Measurements from ENCODE around the gene DSCAML1.

DSCAML1 gene

DNA sequence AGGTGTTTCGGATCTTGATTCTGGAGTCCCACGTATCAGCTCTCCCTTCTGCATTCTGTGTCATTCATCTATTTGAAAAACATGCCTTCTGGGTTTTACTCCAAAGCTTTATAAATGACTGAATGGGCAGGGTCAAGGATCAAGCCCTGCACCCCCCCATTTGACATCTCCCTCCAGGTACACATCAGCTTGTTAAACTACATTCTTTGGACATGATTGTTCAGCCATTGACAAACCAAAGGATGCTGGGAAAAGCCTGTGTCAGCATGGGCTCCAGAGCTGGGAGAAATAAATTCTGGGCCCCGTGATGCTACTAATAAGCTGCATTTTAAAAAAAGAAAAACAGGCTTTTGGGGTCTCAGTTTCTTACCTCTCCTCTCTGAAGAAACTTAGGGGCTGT lies 103.7 kb downstream of the DSCAML1 start:
- H2BK12ac ChIP-seq (ENCODE audit: low read length): no peak overlapping the region
- no peaks in the 10 kb centered on the region for H3K36me3 ChIP-seq (replicated peaks in 1 of 2; ENCODE audit: control insufficient read depth in 2 of 2, insufficient read depth in 2 of 2, low read length in 2 of 2)
- H3K4me2 ChIP-seq (ENCODE audit: insufficient read depth, low read length, poor library complexity, severe bottlenecking): no peak overlapping the region
- no peak overlapping the region for H4K91ac ChIP-seq (ENCODE audit: low read depth, low read length, poor library complexity)
- H2BK15ac ChIP-seq (ENCODE audit: low read length): no peak overlapping the region
- WGBS, 2 donors (ENCODE audit: extremely low coverage in 2 of 2, insufficient read length in 2 of 2, insufficient replicate concordance in 1 of 2): no CpG with 5 or more reads among the region's 3 CpGs
- H3K79me1 ChIP-seq (ENCODE audit: low read depth, low read length): no peaks in the 10 kb centered on the region
- no peak overlapping the region for H2AK5ac ChIP-seq (ENCODE audit: low read depth, low read length)
- no peak overlapping the region for H3K18ac ChIP-seq (ENCODE audit: low read length)
- DNase-seq (ENCODE audit: low spot score): no peak
- no peak overlapping the region for H2BK5ac ChIP-seq (ENCODE audit: low read length)
- H3K9ac ChIP-seq (ENCODE audit: low read depth, low read length, poor library complexity): no peak overlapping the region
- H3K14ac ChIP-seq (ENCODE audit: low read length): no peak overlapping the region
- no peak overlapping the region for H2AFZ ChIP-seq (ENCODE audit: low read length)
- peaks cover 0 to 36% (median 0%) of the 10 kb centered on the region in 3 experiments for H3K27me3 ChIP-seq (ENCODE audit: control insufficient read depth in 3 of 3, insufficient read depth in 3 of 3, low read depth in 1 of 3, low read length in 3 of 3)
- peaks cover 0 to 26% of the 10 kb centered on the region in 2 donors for H3K4me1 ChIP-seq (ENCODE audit: control insufficient read depth in 2 of 2, insufficient read depth in 1 of 2, low read depth in 1 of 2, low read length in 2 of 2)
- no peak overlapping the region for H4K8ac ChIP-seq (ENCODE audit: low read depth, low read length)
- H2BK120ac ChIP-seq (ENCODE audit: low read depth, low read length): no peak overlapping the region
- H3K23ac ChIP-seq (ENCODE audit: low read depth, low read length, poor library complexity): no peak overlapping the region
- H3K9me3 ChIP-seq (replicated peaks in 1 of 2; ENCODE audit: control insufficient read depth in 2 of 2, insufficient read depth in 1 of 2, low read depth in 1 of 2, low read length in 2 of 2): no peaks in the 10 kb centered on the region
- H3K27ac ChIP-seq (replicated peaks; ENCODE audit: low read length): no peak overlapping the region
- no peak overlapping the region for H3K4ac ChIP-seq (ENCODE audit: low read length)
- H3K4me3 ChIP-seq (ENCODE audit: low read length in 2 of 2): no peak overlapping the region

DNA sequence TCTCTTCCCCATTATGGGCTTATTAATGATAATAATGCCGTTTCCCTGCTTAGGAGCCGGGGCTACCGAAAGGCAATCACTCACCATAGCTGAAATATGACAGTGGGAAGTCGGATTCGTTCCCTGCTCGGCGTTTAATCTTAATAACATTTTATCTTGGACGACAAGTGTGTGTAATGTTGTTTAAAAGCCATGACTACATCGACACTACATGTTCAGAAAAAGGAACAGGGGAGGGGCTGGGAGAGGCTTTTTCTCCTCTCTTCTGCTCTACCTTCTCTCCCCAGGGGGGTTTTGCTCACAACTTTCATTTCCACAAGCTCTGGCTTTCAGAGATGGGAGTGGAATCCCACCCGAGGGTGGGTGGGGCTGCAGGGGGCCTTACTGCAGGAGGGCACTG lies 105.5 kb downstream of the DSCAML1 start:
- no peak overlapping the region for H4K91ac ChIP-seq (ENCODE audit: low read depth, low read length, poor library complexity)
- H3K79me1 ChIP-seq (ENCODE audit: low read depth, low read length): no peaks in the 10 kb centered on the region
- no peak overlapping the region for H2AK5ac ChIP-seq (ENCODE audit: low read depth, low read length)
- H3K18ac ChIP-seq (ENCODE audit: low read length): no peak overlapping the region
- H4K8ac ChIP-seq (ENCODE audit: low read depth, low read length): no peak overlapping the region
- H3K9me3 ChIP-seq (replicated peaks in 1 of 2; ENCODE audit: control insufficient read depth in 2 of 2, insufficient read depth in 1 of 2, low read depth in 1 of 2, low read length in 2 of 2): no peaks in the 10 kb centered on the region
- H3K14ac ChIP-seq (ENCODE audit: low read length): no peak overlapping the region
- H3K27ac ChIP-seq (replicated peaks; ENCODE audit: low read length): no peak overlapping the region
- peaks cover 0 to 43% (median 0%) of the 10 kb centered on the region in 3 experiments for H3K27me3 ChIP-seq (ENCODE audit: control insufficient read depth in 3 of 3, insufficient read depth in 3 of 3, low read depth in 1 of 3, low read length in 3 of 3)
- no peak overlapping the region for H3K4me2 ChIP-seq (ENCODE audit: insufficient read depth, low read length, poor library complexity, severe bottlenecking)
- H3K4me3 ChIP-seq (ENCODE audit: low read length in 2 of 2): no peak overlapping the region
- H3K36me3 ChIP-seq (replicated peaks in 1 of 2; ENCODE audit: control insufficient read depth in 2 of 2, insufficient read depth in 2 of 2, low read length in 2 of 2): no peaks in the 10 kb centered on the region
- H2BK12ac ChIP-seq (ENCODE audit: low read length): no peak overlapping the region
- no peak overlapping the region for H2BK15ac ChIP-seq (ENCODE audit: low read length)
- H3K4ac ChIP-seq (ENCODE audit: low read length): no peak overlapping the region
- H3K23ac ChIP-seq (ENCODE audit: low read depth, low read length, poor library complexity): no peak overlapping the region
- no CpG with 5 or more reads among the region's 10 CpGs for WGBS, 2 donors (ENCODE audit: extremely low coverage in 2 of 2, insufficient read length in 2 of 2, insufficient replicate concordance in 1 of 2)
- no peak for DNase-seq (ENCODE audit: low spot score)
- H2BK5ac ChIP-seq (ENCODE audit: low read length): no peak overlapping the region
- H2BK120ac ChIP-seq (ENCODE audit: low read depth, low read length): no peak overlapping the region
- H3K9ac ChIP-seq (ENCODE audit: low read depth, low read length, poor library complexity): no peak overlapping the region
- no peak overlapping the region for H2AFZ ChIP-seq (ENCODE audit: low read length)
- peaks cover 0 to 21% of the 10 kb centered on the region in 2 donors for H3K4me1 ChIP-seq (ENCODE audit: control insufficient read depth in 2 of 2, insufficient read depth in 1 of 2, low read depth in 1 of 2, low read length in 2 of 2)

DNA sequence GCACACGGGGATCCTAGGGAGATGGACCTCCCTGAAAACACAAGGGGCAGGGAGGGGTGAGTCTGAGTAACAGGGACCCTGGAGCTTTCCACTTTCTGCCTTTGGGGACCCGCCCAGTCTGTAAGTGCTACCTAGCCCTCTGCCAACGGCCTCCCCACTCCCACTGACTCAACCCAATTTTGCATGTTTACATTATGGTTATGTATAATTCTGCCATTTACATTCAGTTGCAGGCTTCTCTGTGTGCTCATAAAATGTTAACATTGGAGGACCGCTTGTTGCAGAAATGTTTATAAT lies 105.8 kb downstream of the DSCAML1 start:
- Histone ChIP-seq H3K36me3 (replicated peaks in 1 of 2; ENCODE audit: control insufficient read depth in 2 of 2, insufficient read depth in 2 of 2, low read length in 2 of 2) (no peaks in the 10 kb centered on the region), H4K91ac (ENCODE audit: low read depth, low read length, poor library complexity) (peak overlapping the region; percentile 30), H2BK5ac (ENCODE audit: low read length) (no peak overlapping the region), H3K4me3 (ENCODE audit: low read length in 2 of 2) (no peak overlapping the region), H3K18ac (ENCODE audit: low read length) (no peak overlapping the region), H3K79me1 (ENCODE audit: low read depth, low read length) (no peaks in the 10 kb centered on the region), H4K8ac (ENCODE audit: low read depth, low read length) (no peak overlapping the region), H2BK12ac (ENCODE audit: low read length) (no peak overlapping the region), H3K27ac (replicated peaks; ENCODE audit: low read length) (no peak overlapping the region), H3K9me3 (replicated peaks in 1 of 2; ENCODE audit: control insufficient read depth in 2 of 2, insufficient read depth in 1 of 2, low read depth in 1 of 2, low read length in 2 of 2) (no peaks in the 10 kb centered on the region), H3K4me2 (ENCODE audit: insufficient read depth, low read length, poor library complexity, severe bottlenecking) (no peak overlapping the region), H3K4me1 (ENCODE audit: control insufficient read depth in 2 of 2, insufficient read depth in 1 of 2, low read depth in 1 of 2, low read length in 2 of 2) (peaks cover 0 to 19% of the 10 kb centered on the region in 2 donors), H2BK15ac (ENCODE audit: low read length) (no peak overlapping the region), H2AFZ (ENCODE audit: low read length) (no peak overlapping the region), H2AK5ac (ENCODE audit: low read depth, low read length) (no peak overlapping the region), H2BK120ac (ENCODE audit: low read depth, low read length) (no peak overlapping the region), H3K14ac (ENCODE audit: low read length) (no peak overlapping the region), H3K23ac (ENCODE audit: low read depth, low read length, poor library complexity) (no peak overlapping the region), H3K4ac (ENCODE audit: low read length) (no peak overlapping the region), H3K27me3 (ENCODE audit: control insufficient read depth in 3 of 3, insufficient read depth in 3 of 3, low read depth in 1 of 3, low read length in 3 of 3) (peaks cover 0 to 46% (median 0%) of the 10 kb centered on the region in 3 experiments), H3K9ac (ENCODE audit: low read depth, low read length, poor library complexity) (no peak overlapping the region)
- WGBS, 2 donors (ENCODE audit: extremely low coverage in 2 of 2, insufficient read length in 2 of 2, insufficient replicate concordance in 1 of 2): no CpG with 5 or more reads among the region's 4 CpGs
- no peak for DNase-seq (ENCODE audit: low spot score)

DNA sequence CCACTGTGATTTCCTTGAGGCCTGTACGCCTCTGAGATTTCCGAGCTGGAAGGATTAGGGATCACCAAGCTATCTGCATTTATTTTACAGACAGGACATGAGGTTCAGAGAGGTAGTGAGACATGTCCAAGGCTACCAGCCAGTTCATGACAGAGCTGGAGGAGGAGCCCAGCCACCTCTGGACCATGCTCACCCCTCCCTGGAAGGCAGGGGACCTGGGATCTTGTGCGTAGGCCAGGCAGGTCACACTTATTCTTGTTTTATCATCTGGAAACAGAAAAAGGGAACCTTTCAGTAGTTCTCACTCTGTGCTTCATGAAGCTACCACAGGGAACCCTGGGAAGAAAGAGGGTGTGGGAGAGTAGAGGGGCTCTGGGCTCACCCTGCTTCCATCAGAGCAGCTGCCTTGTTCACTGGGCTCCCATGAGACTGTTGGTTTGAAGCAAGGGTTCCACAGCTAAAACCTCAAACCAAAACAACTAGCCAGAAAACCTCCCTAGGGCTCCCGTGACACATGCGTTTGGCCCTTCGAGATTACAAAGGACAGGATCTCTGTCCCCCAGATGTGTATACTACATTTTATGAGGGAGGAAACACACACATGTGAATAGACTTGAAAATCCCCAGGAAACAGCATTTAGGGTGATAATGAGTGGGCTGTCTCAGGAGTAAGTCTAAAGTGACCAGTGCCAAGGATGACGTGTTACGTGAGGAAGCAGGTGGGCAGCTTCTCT lies 106.4 kb downstream of the DSCAML1 start:
- Histone ChIP-seq H2BK120ac (ENCODE audit: low read depth, low read length) (no peak overlapping the region), H4K8ac (ENCODE audit: low read depth, low read length) (no peak overlapping the region), H4K91ac (ENCODE audit: low read depth, low read length, poor library complexity) (peak overlapping the region; percentile 30), H2BK12ac (ENCODE audit: low read length) (peak overlapping the region; percentile 84), H3K4me1 (ENCODE audit: control insufficient read depth in 2 of 2, insufficient read depth in 1 of 2, low read depth in 1 of 2, low read length in 2 of 2) (peaks cover 0 to 19% of the 10 kb centered on the region in 2 donors), H3K9ac (ENCODE audit: low read depth, low read length, poor library complexity) (no peak overlapping the region), H2AFZ (ENCODE audit: low read length) (no peak overlapping the region), H3K18ac (ENCODE audit: low read length) (peak overlapping the region; percentile 42), H3K79me1 (ENCODE audit: low read depth, low read length) (no peaks in the 10 kb centered on the region), H2BK5ac (ENCODE audit: low read length) (no peak overlapping the region), H3K4me2 (ENCODE audit: insufficient read depth, low read length, poor library complexity, severe bottlenecking) (no peak overlapping the region), H3K14ac (ENCODE audit: low read length) (no peak overlapping the region), H3K36me3 (replicated peaks in 1 of 2; ENCODE audit: control insufficient read depth in 2 of 2, insufficient read depth in 2 of 2, low read length in 2 of 2) (no peaks in the 10 kb centered on the region), H3K4me3 (ENCODE audit: low read length in 2 of 2) (no peak overlapping the region), H2BK15ac (ENCODE audit: low read length) (no peak overlapping the region), H2AK5ac (ENCODE audit: low read depth, low read length) (peak overlapping the region; percentile 12), H3K23ac (ENCODE audit: low read depth, low read length, poor library complexity) (no peak overlapping the region), H3K27me3 (ENCODE audit: control insufficient read depth in 3 of 3, insufficient read depth in 3 of 3, low read depth in 1 of 3, low read length in 3 of 3) (peaks cover 0 to 50% (median 0%) of the 10 kb centered on the region in 3 experiments), H3K4ac (ENCODE audit: low read length) (no peak overlapping the region), H3K27ac (replicated peaks; ENCODE audit: low read length) (no peak overlapping the region), H3K9me3 (replicated peaks in 1 of 2; ENCODE audit: control insufficient read depth in 2 of 2, insufficient read depth in 1 of 2, low read depth in 1 of 2, low read length in 2 of 2) (no peaks in the 10 kb centered on the region)
- WGBS, 2 donors (ENCODE audit: extremely low coverage in 2 of 2, insufficient read length in 2 of 2, insufficient replicate concordance in 1 of 2): no CpG with 5 or more reads among the region's 8 CpGs
- DNase-seq (ENCODE audit: low spot score): no peak
